Activated T-helper 1 cell treated with anti-CD3 and anti-CD28 coated beads, Interleukin-2, amount 50 U/mL, for 16 hours (primary cell): ENCODE results near the gene RBP5.
A peak's percentile ranks its signal among the peaks of the same experiment; 100 is the strongest.

ENCODE experiments used
- DNase-seq, 2 donors: peaks; one replicate each; pipeline ENCODE4 v3.0.0-alpha.2; 2020; ENCODE audit warnings: low read depth in 1 of 2, low spot score in 1 of 2

Gene RBP5

DNA sequence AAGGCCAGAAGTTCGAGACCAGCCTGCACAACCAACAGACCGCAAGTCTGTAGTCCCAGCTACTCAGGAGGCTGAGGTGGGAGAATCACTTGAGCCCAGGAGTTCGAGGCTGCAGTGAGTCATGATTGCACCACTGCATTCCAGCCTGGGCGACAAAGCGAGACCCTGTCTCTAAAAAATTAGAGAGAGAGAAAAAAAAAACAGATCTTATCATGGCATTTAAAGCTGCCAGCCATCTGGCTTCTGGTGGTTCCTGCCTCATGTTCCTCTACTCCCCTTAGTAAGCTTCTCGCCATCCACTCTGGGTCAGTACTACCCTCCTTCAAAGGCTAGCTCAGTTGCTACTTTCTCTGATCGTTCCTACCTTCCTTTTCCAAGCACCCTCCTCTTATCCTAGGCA is 17.5 kb upstream of the RBP5 start:
- no peak for DNase-seq

DNA sequence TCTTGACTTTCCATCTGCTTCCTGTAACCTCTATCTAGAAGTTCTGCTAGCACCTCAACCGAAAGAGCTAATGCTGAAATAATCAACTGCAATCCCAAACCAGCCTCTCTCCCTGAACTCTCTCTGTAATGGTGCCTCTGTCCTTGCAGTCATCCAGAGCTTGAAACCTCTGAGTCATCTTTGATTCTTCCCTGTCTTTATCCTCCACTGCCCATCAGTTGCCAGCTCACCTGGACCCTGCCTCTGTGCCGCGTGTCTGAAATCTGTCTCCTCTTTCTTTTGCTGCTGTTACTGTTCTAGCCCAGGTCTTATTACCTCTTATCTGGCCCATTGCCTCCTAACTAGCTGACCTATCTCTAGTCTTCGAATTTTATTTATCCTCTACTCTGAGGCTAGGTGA is 17.0 kb upstream of the RBP5 start:
- DNase-seq = no peak

DNA sequence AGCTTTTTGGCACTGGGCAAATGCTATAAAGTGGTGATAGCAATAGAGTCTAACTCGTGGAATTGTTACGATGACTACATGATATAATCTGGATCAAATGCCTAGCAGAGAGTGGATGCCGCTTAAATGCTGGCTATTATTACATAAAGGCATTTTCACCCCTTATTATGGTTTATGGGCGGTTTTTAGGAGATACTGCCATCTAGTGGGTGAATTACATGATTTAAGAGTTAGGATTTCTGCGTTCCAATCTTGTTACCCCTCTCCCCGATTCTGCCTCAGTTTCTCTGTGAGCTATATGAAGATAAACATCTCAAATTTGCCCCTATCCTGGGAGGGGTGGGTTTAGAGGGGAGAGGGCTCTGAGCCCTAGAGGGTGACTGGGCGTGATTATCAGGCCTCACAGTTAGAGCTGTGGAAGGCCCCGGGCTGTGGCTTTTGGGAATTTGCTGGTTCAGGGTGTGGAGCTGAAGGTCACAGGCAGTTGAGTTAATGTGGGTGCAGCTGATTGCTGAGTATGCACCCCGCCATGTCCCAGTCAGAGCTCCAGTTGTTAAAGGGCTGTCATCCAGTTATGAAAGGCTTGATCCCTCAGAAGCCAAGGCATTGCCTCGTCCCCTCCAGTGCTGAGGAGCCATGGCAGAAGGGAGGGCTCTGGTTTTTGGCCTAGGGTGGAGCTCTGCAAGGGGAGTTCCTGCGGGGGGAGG is 15.9 kb upstream of the RBP5 start:
- no peak for DNase-seq

DNA sequence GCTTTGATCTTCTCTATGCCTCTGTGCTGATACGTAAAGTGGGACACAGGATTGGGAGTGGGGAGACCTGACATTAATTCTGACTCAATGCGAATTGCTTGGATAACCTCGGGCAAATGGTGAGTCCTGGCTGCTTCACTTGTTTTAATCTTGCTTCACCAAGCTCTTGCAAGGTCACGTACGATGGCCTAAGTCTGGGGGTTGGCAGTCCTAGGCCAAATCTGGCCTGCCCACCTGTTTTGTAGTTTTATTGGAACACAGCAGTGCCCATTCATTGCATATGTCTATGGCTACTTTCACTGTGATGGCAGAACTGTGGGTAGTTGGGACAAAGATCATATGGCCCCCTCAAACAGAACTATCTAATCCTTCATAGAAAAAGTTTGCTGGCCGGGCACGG is 14.9 kb upstream of the RBP5 start:
- no peak for DNase-seq

DNA sequence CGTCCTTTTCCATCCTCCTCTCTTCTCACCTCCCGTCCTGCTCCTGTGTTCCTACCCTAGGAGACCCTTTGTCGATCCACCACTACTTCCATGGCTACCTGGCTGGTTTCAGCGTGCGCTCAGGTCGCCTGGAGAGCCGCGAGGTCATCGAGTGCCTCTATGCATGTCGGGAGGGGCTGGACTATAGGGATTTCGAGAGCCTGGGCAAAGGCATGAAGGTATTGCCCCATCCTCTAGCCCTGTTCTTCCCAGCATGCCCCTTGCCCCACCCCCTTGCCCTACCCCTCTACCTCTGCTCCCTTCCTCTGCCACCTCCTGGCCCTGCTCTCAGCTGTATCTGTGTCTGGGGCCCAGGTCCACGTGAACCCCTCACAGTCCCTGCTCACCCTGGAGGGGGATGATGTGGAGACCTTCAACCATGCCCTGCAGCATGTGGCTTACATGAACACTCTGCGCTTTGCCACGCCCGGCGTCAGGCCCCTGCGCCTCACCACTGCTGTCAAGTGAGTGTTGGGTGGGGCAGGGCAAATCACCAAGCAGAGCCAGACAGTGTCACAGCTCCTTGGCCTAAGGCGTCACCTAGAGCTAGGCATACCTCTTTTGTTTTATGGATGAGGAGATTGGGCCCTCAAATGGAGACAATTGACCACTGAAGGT is 14.2 kb upstream of the RBP5 start:
- no peak for DNase-seq

DNA sequence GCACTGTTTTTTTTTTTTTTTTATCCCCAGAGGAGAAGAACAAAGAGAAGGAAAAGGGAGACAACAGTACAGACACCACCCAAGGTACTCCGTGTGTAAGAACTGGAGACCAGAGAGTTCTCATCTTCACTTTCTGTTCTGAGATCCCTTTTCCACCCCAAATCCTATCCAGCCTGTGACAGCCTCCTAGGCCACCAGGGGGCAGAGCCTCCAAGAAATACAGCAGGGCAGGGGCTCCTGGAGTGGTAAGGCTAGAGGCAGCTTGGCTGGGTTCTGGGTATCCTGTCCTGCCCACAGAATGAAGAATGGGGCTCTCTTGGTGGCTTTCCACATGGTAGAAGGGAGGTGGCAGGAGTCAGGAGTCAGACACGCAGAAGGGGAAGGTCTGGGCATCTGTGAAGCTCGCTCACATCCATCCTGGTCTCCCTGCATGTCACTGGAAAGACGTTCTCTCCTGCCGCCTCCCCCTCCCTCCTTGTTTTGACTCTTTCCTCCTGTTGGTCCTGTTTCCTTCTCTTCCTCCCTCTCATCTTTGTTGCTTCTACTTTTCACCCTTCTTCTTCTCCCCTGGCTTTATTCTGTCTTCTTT is 13.5 kb upstream of the RBP5 start:
- peak in 1 of 2 donors; percentile 28 for DNase-seq

DNA sequence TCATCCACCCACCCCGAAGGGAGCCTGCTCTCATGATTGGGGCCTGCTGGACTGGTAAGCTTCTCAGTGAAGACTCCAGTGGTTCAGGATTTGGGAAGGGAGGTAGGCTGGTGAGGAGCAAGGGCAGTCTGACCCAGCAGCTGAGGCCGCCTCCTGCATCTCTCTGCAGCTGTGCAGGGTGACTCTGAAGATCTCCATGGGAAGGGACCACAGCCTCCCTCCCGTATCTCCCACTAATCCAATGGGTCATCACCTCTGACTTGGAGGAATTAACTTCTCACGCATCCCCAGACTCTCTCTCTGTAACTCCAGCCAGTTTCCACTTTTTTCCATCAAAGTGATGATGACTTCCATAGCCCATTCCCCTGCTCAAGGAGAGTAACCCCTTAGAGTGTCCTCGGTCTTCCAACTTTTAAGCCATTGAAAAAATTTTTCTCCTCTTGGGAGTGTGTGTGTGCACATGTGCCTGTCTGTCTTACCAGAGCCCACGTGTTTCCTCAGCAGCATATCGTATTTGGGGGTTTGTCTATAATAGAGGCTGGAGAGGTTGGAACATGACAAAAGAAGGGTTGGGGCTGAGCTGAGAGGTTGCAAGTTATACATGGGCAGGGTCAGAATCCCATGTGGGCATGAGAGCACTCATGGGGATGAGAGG is 12.8 kb upstream of the RBP5 start:
- no peak for DNase-seq

DNA sequence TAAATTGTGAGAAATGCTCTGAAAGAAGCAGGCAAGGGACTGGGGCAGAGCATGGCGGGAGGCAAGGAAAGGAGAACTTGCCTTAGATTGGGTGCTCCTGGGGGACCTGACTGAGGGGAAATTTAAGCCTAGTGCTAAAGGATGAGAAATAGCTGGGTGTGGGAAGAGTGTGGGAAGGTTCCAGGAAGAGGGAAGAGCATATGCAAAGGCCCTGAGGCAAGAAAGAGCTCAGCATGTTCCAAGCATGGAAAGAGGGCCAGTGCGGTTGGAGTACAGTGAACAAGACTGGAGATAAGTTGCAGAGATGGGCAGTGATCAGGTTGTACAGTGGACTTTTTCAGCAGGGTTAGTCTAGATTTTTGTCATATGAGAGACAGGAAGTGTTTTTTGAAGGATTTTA is 10.5 kb upstream of the RBP5 start:
- DNase-seq = no peak

DNA sequence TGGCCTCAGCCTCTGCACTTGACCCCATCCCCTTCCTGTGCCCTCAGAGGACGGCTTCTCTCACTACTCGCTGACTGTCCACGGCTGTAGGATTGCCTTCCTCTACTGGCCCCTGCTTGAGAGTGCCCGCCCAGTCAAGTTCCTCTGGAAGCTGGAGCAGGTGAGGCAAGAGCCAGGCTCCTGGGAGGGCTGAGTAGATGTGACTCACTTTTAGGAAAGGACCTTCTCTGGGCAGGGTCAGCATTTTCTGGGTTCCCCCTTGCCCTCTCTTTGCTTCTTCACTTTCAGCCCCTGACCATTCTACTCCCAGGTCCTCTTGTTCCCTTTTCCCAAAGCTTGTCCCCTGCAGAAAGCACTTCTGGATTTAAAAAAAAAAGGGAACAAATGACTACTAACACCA is 9.2 kb upstream of the RBP5 start:
- DNase-seq = no peak

DNA sequence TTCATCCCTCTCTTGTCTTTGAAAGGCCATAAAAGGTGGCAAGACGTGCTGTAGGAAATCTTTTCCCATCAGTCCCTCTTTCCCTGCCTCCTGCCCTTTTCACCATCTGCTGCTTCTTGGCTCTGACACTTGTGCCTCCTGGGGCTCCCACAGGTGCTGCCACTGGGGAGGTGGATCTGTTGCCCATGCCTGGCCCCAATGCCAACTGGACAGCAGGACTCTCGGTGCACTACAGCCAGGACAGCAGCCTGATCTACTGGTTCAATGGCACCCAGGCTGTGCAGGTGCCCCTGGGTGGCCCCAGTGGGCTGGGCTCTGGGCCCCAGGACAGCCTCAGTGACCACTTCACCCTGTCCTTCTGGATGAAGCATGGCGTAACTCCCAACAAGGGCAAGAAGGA is 8.0 kb upstream of the RBP5 start:
- no peak for DNase-seq

DNA sequence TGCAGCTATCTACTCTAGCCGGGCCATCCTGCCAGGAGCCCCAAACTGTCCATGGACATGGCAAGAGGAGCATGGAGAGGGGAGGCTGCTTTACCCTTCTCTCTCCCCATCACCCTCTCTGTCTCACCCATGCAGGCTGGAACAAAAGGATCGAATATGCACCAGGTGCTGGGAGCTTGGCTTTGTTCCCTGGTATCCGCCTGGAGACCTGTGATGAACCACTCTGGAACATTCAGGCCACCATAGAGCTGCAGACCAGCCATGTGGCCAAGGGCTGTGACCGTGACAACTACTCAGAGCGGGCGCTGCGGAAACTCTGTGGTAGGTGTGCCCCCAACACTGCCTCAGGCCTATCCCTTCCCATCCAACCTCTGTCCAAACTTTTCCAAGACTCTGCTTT is 7.4 kb upstream of the RBP5 start:
- DNase-seq = no peak

DNA sequence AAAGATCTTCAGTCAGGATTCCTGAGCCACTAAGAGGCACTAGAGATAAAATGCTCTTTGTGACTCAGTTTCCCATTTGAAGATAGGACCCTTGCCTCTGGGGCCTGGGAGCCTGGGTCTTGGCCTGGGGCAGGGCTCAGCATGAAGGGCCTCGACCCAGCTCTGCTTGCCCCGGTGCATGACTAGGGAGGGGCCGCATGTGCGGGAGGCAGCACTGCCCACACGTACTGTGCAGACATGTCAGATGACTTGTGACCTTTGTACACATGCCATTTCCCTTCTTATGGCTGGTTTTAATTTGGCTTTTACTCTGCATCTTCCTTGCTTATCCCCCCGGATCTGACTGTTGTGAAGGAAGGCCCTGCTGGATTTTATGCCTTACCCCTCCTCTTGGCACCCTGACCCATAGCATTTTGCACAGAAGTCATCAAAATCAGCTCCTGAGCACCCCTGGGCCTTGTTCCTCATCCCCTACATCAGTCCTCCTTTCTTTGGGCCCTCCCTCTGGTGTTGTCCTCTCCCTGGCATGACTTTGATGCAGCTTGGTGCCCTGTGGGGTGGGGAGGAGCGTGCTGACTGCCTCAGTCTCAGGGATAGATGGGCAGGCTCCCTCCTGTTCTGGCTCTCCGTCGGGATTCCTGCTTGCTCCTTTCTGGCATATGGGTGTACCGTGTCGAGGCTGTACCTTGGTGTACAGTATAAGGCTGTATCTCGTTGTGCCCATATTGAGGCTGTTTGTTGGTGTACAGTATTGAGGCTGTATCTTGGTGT is 5.9 kb upstream of the RBP5 start:
- DNase-seq = no peak

DNA sequence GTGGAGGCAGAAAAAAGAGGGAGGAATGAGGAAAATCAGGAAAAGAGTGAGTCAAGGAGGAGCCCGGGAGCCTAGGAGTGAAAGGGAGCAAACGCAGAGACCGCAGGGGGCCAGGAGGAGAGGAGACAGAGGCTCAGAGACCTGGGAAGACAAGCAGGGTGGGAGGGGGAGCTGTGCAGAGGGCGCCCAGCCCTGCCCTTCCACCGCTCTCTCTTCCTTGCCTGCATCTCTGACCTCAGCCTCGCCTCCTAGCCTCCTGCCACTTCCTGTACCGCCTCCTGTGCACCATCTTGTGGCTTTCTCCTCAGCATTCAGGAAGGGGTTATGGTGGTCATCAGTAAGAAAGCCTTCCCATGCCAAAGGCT is 2.8 kb upstream of the RBP5 start:
- DNase-seq = no peak

DNA sequence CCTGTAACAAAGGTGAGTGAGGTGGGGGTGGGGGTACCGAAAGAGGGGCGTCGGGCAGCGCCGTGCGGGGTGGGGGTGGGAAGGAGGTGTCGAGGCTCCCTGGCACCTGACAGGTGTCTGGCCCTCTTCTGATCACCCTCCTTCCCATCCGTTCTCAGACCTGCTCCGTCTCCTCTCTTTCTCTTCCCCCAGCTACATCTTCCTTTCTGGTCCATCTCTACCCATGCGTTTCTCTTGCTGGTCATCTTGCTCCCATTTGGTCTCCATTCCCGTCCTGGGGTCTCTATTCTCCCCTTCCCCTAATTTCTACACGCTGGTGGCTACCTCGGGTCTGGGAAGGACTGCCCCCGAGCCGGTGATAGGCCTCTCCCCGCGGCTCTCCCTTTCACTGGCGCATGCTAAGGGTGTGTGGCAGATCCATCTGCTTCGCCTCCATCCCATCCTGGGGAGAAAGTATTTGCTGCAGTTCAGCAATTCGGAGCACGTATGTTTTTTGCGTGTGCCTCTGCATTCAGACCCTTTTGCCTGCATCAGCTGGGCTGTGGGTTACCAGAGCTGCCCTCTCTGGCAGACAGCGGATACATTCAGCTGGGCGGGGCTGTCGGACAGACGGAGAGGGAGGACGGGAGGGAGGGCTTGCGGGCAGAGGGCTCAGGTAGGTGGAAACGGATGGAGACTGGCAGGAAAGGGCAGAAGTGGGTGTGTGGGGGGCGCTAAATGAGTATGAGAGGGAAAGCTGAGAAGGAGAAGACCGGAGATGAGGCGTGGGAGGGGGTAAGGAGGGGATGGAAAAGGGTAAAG is 2.2 kb upstream of the RBP5 start:
- DNase-seq = peak in 1 of 2 donors; percentile 22

DNA sequence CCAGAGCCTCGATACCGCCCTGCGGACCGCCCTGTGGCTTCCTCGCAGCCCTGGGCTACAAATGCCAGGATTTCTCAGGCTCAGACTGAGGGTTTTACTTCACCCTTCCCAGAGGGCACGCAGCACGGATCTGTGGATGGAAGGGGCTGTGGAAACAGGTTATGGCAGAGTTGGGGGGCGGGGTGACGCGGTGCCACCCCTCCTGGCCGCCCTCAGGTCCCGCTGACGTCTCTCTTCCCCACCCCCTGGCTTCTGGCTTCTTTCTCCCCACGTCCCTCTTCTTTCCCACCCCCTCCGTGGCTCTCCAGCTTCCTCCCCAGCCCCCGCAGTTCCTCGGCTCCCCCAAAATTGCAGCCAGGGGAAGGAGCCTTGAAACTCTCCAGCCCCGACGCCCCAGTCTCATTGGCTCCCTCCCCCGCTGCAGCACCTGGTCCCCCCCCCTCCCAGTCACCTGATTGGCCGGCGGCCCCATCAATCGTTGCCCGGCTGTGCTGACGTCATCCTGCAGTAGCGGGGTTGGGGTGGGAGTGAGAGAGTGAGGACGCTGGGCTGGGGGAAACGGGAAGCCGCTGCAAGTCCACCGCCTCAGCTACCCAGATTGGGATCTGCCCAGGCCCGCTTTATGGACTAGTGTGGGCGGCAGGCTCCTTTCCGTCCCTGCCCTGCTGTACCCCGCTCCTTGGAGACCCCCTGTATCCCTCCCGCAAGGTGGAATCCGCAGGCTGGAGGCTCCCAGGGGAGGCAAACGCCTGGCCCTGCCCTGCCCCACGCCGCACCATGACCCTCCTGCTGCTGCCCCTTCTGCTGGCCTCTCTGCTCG is 1.4 kb upstream of the RBP5 start, which contains the start of gene CLSTN3:
Gene CLSTN3, plus strand, starts transcription at position 500 of the 820 bp plus-strand sequence. Its CDS starts 278 bp downstream, at position 778.
- peak; percentile 72 to 78 for DNase-seq

DNA sequence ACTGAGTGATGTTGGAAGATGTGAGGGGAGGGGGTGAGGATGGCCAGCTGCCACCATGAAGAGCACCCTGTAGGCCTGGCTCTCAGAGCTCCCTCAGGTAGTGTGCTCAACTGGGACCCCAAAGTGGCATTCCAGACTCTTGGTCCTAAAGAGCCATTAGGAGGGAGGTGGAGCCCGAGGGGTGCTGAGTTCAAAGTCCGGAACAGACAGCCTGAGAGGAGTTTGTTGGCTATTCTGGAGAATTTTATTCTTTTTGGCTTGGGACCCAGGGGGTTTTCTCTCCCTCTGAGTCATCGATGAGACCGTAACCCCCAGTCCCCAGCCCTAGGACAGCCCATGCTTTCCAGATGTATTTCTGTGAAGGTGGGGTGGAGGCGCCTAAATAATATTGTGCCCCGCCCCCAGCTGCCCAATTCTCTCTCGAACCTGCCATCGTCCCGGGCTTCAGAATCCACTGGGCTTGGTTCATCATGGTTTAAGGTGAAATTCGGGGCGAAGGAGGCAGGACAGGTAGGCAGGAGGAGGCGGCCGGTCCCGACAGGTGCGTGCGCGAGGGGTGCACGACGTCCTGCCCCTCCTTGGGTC is 690 bp upstream of the RBP5 start:
- DNase-seq = no peak

DNA sequence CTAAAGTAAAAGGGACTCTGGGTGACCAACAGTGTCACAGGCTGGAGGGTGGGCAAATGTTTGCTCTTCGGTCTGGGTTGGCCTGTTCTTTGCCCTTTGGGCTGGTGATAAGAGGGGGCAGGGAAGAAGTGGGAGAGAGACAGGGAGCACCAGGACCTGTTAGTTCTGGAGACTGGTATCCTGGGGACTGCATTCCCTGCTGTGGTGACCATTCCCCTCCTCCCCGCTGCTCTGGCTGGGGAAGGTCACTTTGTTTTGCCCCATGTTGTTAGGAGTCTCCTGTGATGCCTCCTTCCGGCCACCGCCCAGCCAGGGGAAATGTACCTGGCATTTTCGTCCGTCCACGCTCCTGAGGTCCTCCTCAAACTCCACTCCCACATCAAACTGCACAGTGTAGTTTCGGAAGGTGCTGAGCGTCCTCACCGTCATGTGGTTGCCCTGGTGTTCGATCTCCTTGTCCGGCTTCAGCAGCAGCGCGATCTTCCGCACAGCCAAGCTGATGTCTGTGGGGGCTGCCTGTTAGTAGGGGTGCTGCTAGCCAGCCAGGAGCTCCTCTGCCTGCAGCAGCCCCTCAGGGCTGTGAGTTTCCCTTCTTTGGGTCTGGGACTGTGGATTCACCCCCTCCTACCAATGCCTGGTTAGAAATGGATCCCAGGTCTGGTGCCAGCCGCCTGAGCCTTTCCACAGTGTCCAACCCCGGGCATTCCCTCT is 618 bp downstream of the RBP5 start:
- DNase-seq = no peak

DNA sequence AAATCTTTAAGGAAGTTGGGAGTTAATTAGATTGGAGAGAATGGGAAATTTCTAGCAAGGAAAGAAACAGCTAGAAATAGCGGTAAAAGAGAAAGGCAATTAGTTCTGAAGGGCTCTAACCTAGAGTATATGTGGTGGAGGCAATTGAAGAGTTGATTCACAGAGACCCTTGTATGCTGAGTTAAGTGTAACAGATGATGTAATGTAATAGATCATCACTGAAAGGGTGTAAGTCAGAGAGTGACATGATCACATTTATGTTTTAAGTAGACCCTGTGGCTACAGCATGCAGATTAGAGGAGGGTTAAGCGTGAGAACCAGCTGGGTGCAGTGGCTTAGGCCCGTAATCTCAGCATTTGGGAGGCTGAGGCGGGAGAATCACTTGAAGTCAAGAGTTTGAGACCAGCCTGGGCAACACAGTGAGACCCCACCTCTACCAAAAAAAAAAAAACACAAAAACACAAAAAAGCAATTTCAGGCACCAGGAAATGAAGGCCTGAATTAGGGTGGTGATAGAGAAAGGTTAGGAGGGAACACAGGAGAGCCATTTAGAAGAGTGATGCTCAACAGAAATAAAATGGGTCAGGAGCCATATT is 3.0 kb downstream of the RBP5 start:
- DNase-seq = no peak
